Measurements from ENCODE around the gene NCOA6. TPM values are rescaled to one million over a fixed set of nuclear protein-coding genes. Genes with fewer than 3 reads are reported as not detected.

Gene NCOA6
- total and polyA plus RNA-seq, 2 of the 4 experiments (the other 2 are of a cell fraction): 3.6 to 13.1 TPM

DNA sequence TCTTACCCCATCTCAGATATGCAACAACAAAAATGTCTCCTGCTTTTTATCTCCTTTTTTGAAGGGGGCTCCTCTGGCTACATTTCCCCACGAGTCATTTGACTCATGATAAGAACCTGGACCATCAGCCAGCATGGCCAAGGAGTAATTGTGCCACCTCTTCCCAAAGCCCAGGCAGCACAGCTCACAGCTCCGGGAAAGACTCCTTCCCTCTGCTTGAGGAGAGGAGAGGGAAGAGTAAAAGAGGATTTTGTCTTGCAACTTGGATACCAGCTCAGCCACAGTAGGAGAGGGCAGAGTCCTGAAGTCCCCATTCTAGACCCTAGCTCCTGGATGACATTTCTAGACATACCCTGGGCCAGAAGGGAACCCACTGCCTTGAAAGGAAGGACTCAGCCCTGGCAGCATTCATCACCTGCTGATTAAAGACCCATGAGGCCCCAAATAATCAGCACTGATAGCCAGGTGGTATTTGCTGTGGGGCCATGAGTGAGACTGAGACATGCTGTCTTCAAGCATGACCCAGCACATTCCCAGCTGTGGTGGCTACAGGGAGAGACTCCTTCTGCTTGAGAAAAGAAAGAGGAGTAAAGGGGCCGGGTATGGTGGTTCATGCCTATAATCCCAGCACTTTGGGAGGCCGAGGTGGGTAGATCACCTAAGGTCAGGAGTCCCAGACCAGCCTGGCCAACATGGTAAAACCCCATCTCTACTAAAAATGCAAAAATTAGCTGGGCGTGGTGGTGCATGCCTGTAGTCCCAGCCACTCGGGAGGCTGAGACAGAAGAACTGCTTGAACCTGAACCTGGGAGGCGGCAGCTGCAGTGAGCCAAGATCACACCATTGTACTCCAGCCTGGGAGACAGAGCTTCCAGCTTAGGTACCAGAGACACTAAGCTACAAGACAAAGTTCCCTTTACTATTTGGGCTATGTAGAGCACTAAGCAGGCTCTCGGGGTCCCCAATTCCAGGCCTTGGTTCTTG is 28.1 kb downstream of the NCOA6 start:
- Histone ChIP-seq H3K36me3 (ENCODE audit: control insufficient read depth, insufficient read depth, low read length) (no peaks in the 10 kb centered on the region), H3K27ac (ENCODE audit: insufficient read depth, low read length) (no peak overlapping the region), H2BK15ac (ENCODE audit: low read depth, low read length) (no peak overlapping the region), H3K9me1 (ENCODE audit: insufficient read depth, low read length) (peaks cover 9% of the 10 kb centered on the region; the same call in 1 of the 2 replicates), H4K8ac (ENCODE audit: low read depth in 2 of 2, low read length in 2 of 2) (no peak overlapping the region), H3K4me3 (ENCODE audit: insufficient read depth, low read depth, low read length) (no peak overlapping the region), H2AK9ac (replicated peaks; ENCODE audit: low read depth, low read length, poor library complexity) (no peak overlapping the region), H3K23ac (ENCODE audit: low read depth, low read length) (no peak overlapping the region), H2AFZ (replicated peaks; ENCODE audit: low read length, poor library complexity) (no peak overlapping the region), H4K91ac (ENCODE audit: insufficient read depth, low read depth, low read length) (no peak overlapping the region), H3K4me1 (ENCODE audit: control insufficient read depth, insufficient read depth, low read length) (peaks cover 6% of the 10 kb centered on the region), H3K4ac (ENCODE audit: low read depth, low read length) (no peak overlapping the region), H3K79me1 (ENCODE audit: low read depth in 1 of 2, low read length in 2 of 2) (peaks cover 17 to 64% of the 10 kb centered on the region in 2 experiments), H3K4me2 (ENCODE audit: low read depth, low read length) (no peak overlapping the region), H2BK120ac (ENCODE audit: low read depth, low read length) (no peak overlapping the region), H2BK20ac (ENCODE audit: low read depth, low read length) (no peak overlapping the region), H2BK5ac (ENCODE audit: low read depth, low read length, poor library complexity, severe bottlenecking) (no peak overlapping the region), H3K56ac (ENCODE audit: extremely low read depth, insufficient read depth, low read length) (no peak overlapping the region), H3K14ac (replicated peaks; ENCODE audit: low read depth, low read length) (no peak overlapping the region), H4K20me1 (ENCODE audit: insufficient read depth, low read length) (peaks cover 54% of the 10 kb centered on the region), H3K27me3 (ENCODE audit: control insufficient read depth, insufficient read depth, low read length) (no peaks in the 10 kb centered on the region), H2AK5ac (ENCODE audit: low read depth, low read length) (no peak overlapping the region), H3K9ac (ENCODE audit: low read depth, low read length) (no peak overlapping the region), H3K9me3 (ENCODE audit: control insufficient read depth, insufficient read depth, low read length) (peaks cover 3% of the 10 kb centered on the region; the same call in 1 of the 2 replicates), H3K18ac (ENCODE audit: low read depth, low read length) (no peak overlapping the region), H4K5ac (ENCODE audit: low read depth, low read length) (no peak overlapping the region)
- dilution Hi-C loops (cut with HindIII; ENCODE audit: low sequenced_read_pairs, unreplicated experiment) (no loop called here), intact Hi-C loops (cut with micrococcal nuclease) (no loop called here), in situ Hi-C loops (cut with MboI; ENCODE audit: low sequenced_read_pairs) (no loop called here)
- no peak for ATAC-seq (ENCODE audit: low read depth)
- WGBS, 2 experiments (ENCODE audit: extremely low coverage in 2 of 2, insufficient read length in 1 of 2): 83% methylated on average over 2 of the region's 8 CpGs; no CpG with 5 or more reads in 1 of the 2 experiments
- DNase-seq: no peak
- no TSS peak for BruUV-seq (replicated peaks)
- ChIA-PET POLR2A (ENCODE audit: unreplicated experiment) (no interaction called here), CTCF (interaction anchor here (0.6 kb wide), 1 partner anchor 134 kb away, joined by 3 read pairs; no protein-coding TSS in a partner anchor)
- TF ChIP-seq, protein P1, sequence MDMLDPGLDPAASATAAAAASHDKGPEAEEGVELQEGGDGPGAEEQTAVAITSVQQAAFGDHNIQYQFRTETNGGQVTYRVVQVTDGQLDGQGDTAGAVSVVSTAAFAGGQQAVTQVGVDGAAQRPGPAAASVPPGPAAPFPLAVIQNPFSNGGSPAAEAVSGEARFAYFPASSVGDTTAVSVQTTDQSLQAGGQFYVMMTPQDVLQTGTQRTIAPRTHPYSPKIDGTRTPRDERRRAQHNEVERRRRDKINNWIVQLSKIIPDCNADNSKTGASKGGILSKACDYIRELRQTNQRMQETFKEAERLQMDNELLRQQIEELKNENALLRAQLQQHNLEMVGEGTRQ (IDR thresholded peaks at IDR 0.05; ENCODE audit: low read depth, low read length): no peak
- no peak for TF ChIP-seq RCOR1 (IDR thresholded peaks at IDR 0.05; ENCODE audit: insufficient replicate concordance, low read length)
- TF ChIP-seq MXI1 (IDR thresholded peaks at IDR 0.05; ENCODE audit: borderline replicate concordance, low read depth, low read length): no peak
- TF ChIP-seq BHLHE40 (IDR thresholded peaks at IDR 0.05; ENCODE audit: low read depth, low read length): no peak
- no peak for TF ChIP-seq MAFK (IDR thresholded peaks at IDR 0.05; ENCODE audit: low read depth, low read length)
- TF ChIP-seq, protein P2, sequence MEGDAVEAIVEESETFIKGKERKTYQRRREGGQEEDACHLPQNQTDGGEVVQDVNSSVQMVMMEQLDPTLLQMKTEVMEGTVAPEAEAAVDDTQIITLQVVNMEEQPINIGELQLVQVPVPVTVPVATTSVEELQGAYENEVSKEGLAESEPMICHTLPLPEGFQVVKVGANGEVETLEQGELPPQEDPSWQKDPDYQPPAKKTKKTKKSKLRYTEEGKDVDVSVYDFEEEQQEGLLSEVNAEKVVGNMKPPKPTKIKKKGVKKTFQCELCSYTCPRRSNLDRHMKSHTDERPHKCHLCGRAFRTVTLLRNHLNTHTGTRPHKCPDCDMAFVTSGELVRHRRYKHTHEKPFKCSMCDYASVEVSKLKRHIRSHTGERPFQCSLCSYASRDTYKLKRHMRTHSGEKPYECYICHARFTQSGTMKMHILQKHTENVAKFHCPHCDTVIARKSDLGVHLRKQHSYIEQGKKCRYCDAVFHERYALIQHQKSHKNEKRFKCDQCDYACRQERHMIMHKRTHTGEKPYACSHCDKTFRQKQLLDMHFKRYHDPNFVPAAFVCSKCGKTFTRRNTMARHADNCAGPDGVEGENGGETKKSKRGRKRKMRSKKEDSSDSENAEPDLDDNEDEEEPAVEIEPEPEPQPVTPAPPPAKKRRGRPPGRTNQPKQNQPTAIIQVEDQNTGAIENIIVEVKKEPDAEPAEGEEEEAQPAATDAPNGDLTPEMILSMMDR (conservative IDR thresholded peaks at IDR 0.05; ENCODE audit: low read depth, low read length): no peak
- no peak for TF ChIP-seq CHD1 (IDR thresholded peaks at IDR 0.05; ENCODE audit: low read depth, low read length)
- no peak for TF ChIP-seq RAD21 (IDR thresholded peaks at IDR 0.05; ENCODE audit: low read length)
- TF ChIP-seq POLR2A (IDR thresholded peaks at IDR 0.05; ENCODE audit: low read depth, low read length): no peak
- TF ChIP-seq CEBPB (IDR thresholded peaks at IDR 0.05; ENCODE audit: low read depth, low read length): no peak
- no peak for TF ChIP-seq FOS (IDR thresholded peaks at IDR 0.05; ENCODE audit: low read depth, low read length)
- TF ChIP-seq SMC3 (IDR thresholded peaks at IDR 0.05; ENCODE audit: low read depth, low read length): no peak
- TF ChIP-seq MAZ (IDR thresholded peaks at IDR 0.05; ENCODE audit: borderline replicate concordance, low read depth, low read length): no peak
- no peak for TF ChIP-seq NFE2L2 (IDR thresholded peaks at IDR 0.05; ENCODE audit: low read depth, low read length)
